ENCODE data around the gene NOBOX.
"Not testable (repeated sequence)": the region's sequence is repeated elsewhere in the genome, so short reads cannot be mapped to it uniquely, and the experiment has no call there.

NOBOX gene

GRCh38 chr7:144436500-144436899 lies 33.0 kb upstream of the NOBOX start:
- TF ChIP-seq CTCF (IDR thresholded peaks at IDR 0.05; ENCODE audit: control extremely low read depth, extremely low read depth, low read depth, missing control alignments) = no peak
- POLR2A ChIA-PET = no interaction called here
- CTCF ChIA-PET = interaction anchor here (1.2 to 3.1 kb wide), 4 partner anchors 8 to 259 kb away, joined by 4 to 13 read pairs (median 5); no protein-coding TSS in a partner anchor
- no peak for DNase-seq (ENCODE audit: extremely low spot score)

- no peak for DNase-seq (ENCODE audit: extremely low spot score)
- POLR2A ChIA-PET = no interaction called here
- CTCF ChIA-PET = no interaction called here
- no peak for TF ChIP-seq CTCF (IDR thresholded peaks at IDR 0.05; ENCODE audit: control extremely low read depth, extremely low read depth, low read depth, missing control alignments)
Measured at GRCh38 chr7:144428431-144428830, 24.9 kb upstream of the NOBOX start.

GRCh38 chr7:144427539-144427938 lies 24.0 kb upstream of the NOBOX start:
- CTCF ChIA-PET; DNase-seq (ENCODE audit: extremely low spot score); POLR2A ChIA-PET: not testable (repeated sequence)

DNA sequence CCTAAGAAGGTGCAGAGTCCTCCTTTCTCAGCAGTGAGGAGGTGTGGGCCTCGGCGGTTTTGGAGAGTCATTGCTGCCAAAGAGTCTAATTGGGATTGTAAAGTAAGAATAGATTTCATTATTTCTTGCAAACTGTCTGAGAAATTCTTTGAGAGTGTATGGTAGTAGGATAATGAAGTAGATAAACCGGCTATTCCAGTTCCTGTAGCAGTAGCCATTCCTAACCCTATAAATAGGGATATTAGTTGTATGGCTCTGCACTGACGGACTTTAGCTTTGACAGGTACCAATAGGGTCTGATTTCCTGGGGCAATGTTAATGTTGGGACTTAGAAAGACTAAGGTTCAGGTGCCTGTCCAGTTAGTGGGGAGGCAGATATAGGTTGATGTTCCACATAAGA lies 15.4 kb upstream of the NOBOX start:
- CTCF ChIA-PET; POLR2A ChIA-PET; DNase-seq (ENCODE audit: extremely low spot score): not testable (repeated sequence)

- POLR2A ChIA-PET = no interaction called here
- CTCF ChIA-PET = interaction anchor here (2.7 kb wide), 1 partner anchor 24 kb away, joined by 6 read pairs; no protein-coding TSS in a partner anchor
- TF ChIP-seq CTCF (IDR thresholded peaks at IDR 0.05; ENCODE audit: control extremely low read depth, extremely low read depth, low read depth, missing control alignments) = no peak
- DNase-seq (ENCODE audit: extremely low spot score) = no peak
Measured at GRCh38 chr7:144416341-144416740, 12.8 kb upstream of the NOBOX start.

GRCh38 chr7:144415858-144416257 lies 12.4 kb upstream of the NOBOX start:
- TF ChIP-seq CTCF (IDR thresholded peaks at IDR 0.05; ENCODE audit: control extremely low read depth, extremely low read depth, low read depth, missing control alignments) = no peak
- ChIA-PET POLR2A (no interaction called here), CTCF (interaction anchor here (2.7 kb wide), 1 partner anchor 24 kb away, joined by 6 read pairs; no protein-coding TSS in a partner anchor)
- DNase-seq (ENCODE audit: extremely low spot score) = no peak

DNA sequence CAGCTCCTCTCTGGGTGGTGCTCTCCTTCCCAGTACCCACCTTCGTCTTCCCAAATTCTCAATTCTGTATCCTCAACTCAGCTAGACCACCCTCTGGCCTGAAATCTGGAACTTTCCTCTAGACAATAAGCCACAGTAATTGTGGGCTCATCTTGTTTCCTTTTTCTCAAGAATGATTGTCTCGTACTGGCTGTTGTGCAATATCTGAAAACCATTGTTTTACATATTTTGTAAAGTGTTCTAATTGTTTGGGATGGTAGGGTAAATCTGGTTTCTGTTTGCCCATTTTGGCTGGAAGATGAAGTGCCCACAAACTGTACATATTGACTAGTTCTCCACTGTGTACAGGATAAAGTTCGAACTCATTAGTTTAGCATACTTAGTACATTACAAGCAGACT lies 11.3 kb upstream of the NOBOX start:
- ChIA-PET POLR2A (no interaction called here), CTCF (no interaction called here)
- no peak for TF ChIP-seq CTCF (IDR thresholded peaks at IDR 0.05; ENCODE audit: control extremely low read depth, extremely low read depth, low read depth, missing control alignments)
- DNase-seq (ENCODE audit: extremely low spot score) = no peak

- CTCF ChIA-PET = interaction anchor here (1.0 to 1.2 kb wide), 2 partner anchors 17 to 18 kb away, joined by 4 to 6 read pairs; no protein-coding TSS in a partner anchor
- POLR2A ChIA-PET = no interaction called here
- TF ChIP-seq CTCF (IDR thresholded peaks at IDR 0.05; ENCODE audit: control extremely low read depth, extremely low read depth, low read depth, missing control alignments) = no peak
- no peak for DNase-seq (ENCODE audit: extremely low spot score)
Measured at GRCh38 chr7:144410441-144410840, 6.9 kb upstream of the NOBOX start.

Measured in GM10248 (cell line).